PC-9 (cell line): ENCODE results near the gene DYSF.

Experiments used
- EZH2 ChIP-seq: fragments of 200-600 bp; sonication (generic); IDR thresholded peaks from 2 replicates; pipeline ENCODE4 v1.8.0; 2017; ENCODE audit warnings: antibody characterized with exemption, low read depth
- TF ChIP-seq, protein P1 (sequence below): fragments of 200-600 bp; sonication (generic); conservative IDR thresholded peaks from 2 replicates; pipeline ENCODE4 v1.6.1; 2017; ENCODE audit warnings: mixed run types, antibody characterized with exemption, mild to moderate bottlenecking, moderate library complexity

DNA sequence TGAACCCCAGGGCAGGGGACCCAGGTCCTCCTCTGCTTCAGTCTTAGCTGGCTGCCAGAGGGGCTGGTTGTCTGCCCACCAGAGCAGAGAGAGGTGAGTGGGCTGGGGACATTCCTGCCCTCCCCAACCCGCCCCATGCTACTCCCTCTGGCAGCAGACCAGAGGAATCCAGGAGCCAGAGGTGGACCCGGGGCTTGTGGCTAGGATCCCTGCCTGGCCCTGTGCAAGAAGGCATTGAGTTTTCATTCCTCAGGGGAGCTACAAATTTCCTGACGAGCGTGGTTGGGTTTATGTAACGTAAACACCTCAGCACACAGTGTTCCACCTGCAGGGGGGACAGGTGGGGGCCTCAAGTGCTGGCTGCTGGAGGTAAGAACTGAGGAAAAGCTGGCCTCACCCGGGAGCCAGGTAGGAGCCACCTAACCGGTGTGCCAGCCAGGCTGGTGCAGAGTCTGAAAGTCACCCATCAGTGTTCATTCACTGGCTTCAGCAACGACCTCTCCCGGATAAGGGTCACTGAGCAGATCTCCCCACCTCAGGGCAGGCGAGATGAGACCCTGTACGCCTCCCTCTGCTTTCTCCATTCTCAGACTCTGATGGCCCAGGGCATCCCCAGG, 246.8 kb downstream of the DYSF start:
- TF ChIP-seq, protein P1, sequence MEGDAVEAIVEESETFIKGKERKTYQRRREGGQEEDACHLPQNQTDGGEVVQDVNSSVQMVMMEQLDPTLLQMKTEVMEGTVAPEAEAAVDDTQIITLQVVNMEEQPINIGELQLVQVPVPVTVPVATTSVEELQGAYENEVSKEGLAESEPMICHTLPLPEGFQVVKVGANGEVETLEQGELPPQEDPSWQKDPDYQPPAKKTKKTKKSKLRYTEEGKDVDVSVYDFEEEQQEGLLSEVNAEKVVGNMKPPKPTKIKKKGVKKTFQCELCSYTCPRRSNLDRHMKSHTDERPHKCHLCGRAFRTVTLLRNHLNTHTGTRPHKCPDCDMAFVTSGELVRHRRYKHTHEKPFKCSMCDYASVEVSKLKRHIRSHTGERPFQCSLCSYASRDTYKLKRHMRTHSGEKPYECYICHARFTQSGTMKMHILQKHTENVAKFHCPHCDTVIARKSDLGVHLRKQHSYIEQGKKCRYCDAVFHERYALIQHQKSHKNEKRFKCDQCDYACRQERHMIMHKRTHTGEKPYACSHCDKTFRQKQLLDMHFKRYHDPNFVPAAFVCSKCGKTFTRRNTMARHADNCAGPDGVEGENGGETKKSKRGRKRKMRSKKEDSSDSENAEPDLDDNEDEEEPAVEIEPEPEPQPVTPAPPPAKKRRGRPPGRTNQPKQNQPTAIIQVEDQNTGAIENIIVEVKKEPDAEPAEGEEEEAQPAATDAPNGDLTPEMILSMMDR, result no peak
- no peak for TF ChIP-seq EZH2
